NCI-H2029 (cell line): ENCODE data around the gene NRDC.
A peak's percentile ranks its signal among the peaks of the same experiment; 100 is the strongest.
"Not testable (repeated sequence)": the region's sequence is repeated elsewhere in the genome, so short reads cannot be mapped to it uniquely, and the experiment has no call there.

Source experiments
- DNase-seq: peaks from one replicate; lab custom pipeline; 2025; lab: John Stamatoyannopoulos, UW

Gene NRDC

GRCh38 chr1:51897699-51898031 is 19.1 kb upstream of the NRDC start:
- no peak for DNase-seq

- not testable (repeated sequence) for DNase-seq
Observed at GRCh38 chr1:51894748-51895147, 16.2 kb upstream of the NRDC start.

GRCh38 chr1:51878308-51878615 is 265 bp downstream of the NRDC start:
- peak; percentile 77 for DNase-seq

GRCh38 chr1:51877434-51878307 is 856 bp downstream of the NRDC start:
- no peak for DNase-seq

GRCh38 chr1:51875836-51876235 is 2.7 kb downstream of the NRDC start:
- no peak for DNase-seq

GRCh38 chr1:51875291-51875772 is 3.2 kb downstream of the NRDC start:
- DNase-seq, result no peak

- DNase-seq, result not testable (repeated sequence)
Observed at GRCh38 chr1:51873270-51873669, 5.3 kb downstream of the NRDC start.

- DNase-seq, result no peak
Observed at GRCh38 chr1:51871351-51871975, 7.1 kb downstream of the NRDC start.

- no peak for DNase-seq
Observed at GRCh38 chr1:51870603-51871350, 7.8 kb downstream of the NRDC start.

- DNase-seq, result no peak
Observed at GRCh38 chr1:51867479-51868232, 10.9 kb downstream of the NRDC start.

- no peak for DNase-seq
Observed at GRCh38 chr1:51863384-51863783, 15.1 kb downstream of the NRDC start.

GRCh38 chr1:51861669-51862068 is 16.9 kb downstream of the NRDC start:
- no peak for DNase-seq

GRCh38 chr1:51859735-51860134 is 18.8 kb downstream of the NRDC start:
- no peak for DNase-seq

- DNase-seq, result no peak
Observed at GRCh38 chr1:51859333-51859732, 19.2 kb downstream of the NRDC start.

- no peak for DNase-seq
Observed at GRCh38 chr1:51858892-51859291, 19.6 kb downstream of the NRDC start.

- DNase-seq, result no peak
Observed at GRCh38 chr1:51856745-51857144, 21.8 kb downstream of the NRDC start.

- DNase-seq, result no peak
Observed at GRCh38 chr1:51855624-51856023, 22.9 kb downstream of the NRDC start.

- DNase-seq, result no peak
Observed at GRCh38 chr1:51853360-51853759, 25.2 kb downstream of the NRDC start.

GRCh38 chr1:51851882-51852396 is 26.6 kb downstream of the NRDC start:
- DNase-seq, result no peak

- DNase-seq, result no peak
Observed at GRCh38 chr1:51850420-51851223, 27.9 kb downstream of the NRDC start.

- no peak for DNase-seq
Observed at GRCh38 chr1:51847294-51847920, 31.1 kb downstream of the NRDC start.
